ACC112 (cell line): ENCODE data around the gene KISS1R.
"Not testable (repeated sequence)": the region's sequence is repeated elsewhere in the genome, so short reads cannot be mapped to it uniquely, and the experiment has no call there.

Source experiments
- H2AFZ ChIP-seq: fragments of 200-600 bp; sonication (generic); one replicate; pipeline ENCODE4 v1.6.0; 2017; ENCODE audit warnings: antibody characterized with exemption, low read length; ENCODE audit not compliant: unreplicated experiment
- H3K27ac ChIP-seq: fragments of 200-600 bp; sonication (generic); 2 replicates; pipeline ENCODE4 v1.5.1; 2014; ENCODE audit warnings: low read depth, mild to moderate bottlenecking, antibody characterized with exemption, low read length, moderate library complexity
- H3K27me3 ChIP-seq: fragments of 200-600 bp; sonication (generic); 2 replicates; pipeline ENCODE4 v1.6.1; 2014; ENCODE audit warnings: mild to moderate bottlenecking, antibody characterized with exemption, low read length, moderate library complexity, mixed read lengths; ENCODE audit not compliant: insufficient read depth
- H3K36me3 ChIP-seq: fragments of 200-600 bp; sonication (generic); 2 replicates; pipeline ENCODE4 v1.6.1; 2016; ENCODE audit warnings: mild to moderate bottlenecking, antibody characterized with exemption, low read length, moderate library complexity, mixed read lengths; ENCODE audit not compliant: insufficient read depth
- H3K4me1 ChIP-seq: fragments of 200-600 bp; sonication (generic); one replicate; pipeline ENCODE4 v1.6.1; 2016; ENCODE audit warnings: low read length, mixed read lengths; ENCODE audit not compliant: insufficient read depth, unreplicated experiment, control insufficient read depth
- H3K4me3 ChIP-seq: fragments of 200-600 bp; sonication (generic); 2 replicates; pipeline ENCODE4 v1.5.1; 2014; ENCODE audit warnings: mild to moderate bottlenecking, low read depth, low read length
- H3K79me2 ChIP-seq: fragments of 200-600 bp; sonication (generic); one replicate; pipeline ENCODE4 v1.6.0; 2016; ENCODE audit warnings: low read length; ENCODE audit not compliant: control insufficient read depth, unreplicated experiment, insufficient read depth

KISS1R gene

DNA sequence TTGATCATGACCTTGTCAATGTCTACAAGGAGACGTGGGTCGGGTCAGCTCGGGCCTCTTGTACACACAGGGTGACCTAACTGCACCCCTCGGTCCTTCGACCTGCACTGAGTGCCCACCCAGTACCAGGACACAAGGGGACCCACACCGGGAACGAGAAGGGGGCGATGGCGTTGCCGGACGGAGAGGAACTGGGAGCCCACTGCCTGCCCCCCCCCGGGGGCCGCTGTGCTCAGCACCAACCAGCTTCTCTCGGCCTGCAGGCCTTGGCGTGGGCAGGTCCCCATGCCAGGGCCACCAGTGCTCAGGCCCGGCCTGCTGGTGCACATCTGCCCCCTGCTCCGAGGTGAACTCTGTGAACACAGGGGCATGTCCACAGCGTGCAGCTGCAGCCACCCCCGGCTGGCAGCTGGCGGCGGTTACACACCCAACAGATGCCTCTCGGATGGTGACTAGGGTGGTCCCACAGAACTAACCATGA lies 43.5 kb upstream of the KISS1R start:
- Histone ChIP-seq H3K4me3 (no peak overlapping the region), H3K4me1 (peaks cover 14% of the 10 kb centered on the region), H3K79me2 (no peaks in the 10 kb centered on the region), H3K27ac (no peak overlapping the region), H3K27me3 (no peaks in the 10 kb centered on the region), H2AFZ (no peak overlapping the region), H3K36me3 (no peaks in the 10 kb centered on the region)

DNA sequence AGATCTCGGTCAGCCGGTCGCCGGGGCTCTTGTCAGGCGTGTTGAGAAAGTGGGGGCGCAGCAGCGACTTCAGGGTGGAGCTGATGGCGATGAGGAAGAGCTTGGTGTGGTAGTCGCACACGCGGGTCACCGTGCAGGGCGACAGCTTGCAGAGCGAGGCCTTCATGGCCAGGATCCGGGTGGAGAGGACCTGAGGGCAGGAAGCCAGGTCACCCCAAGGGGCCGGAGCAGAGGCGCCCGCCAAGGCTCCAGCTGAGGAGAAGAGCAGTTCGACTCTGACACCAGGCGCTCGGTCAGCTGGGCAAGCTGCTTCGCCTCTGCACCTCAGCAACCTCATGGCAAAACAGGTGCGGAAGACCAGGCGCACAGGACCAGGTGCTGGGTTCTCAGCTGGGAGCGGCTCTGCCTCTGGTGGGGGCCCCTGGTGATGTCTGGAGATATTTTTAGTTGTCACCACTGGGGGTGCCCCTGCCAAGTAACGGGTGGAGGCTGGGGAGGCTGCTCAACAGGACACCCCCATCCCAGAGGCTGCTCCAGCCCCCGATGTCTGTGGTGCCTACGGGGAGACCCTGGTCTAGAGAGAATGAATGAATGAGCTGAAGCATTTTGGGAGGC lies 41.8 kb upstream of the KISS1R start:
- H3K36me3 ChIP-seq: no peaks in the 10 kb centered on the region
- H3K27me3 ChIP-seq: no peaks in the 10 kb centered on the region
- H3K27ac ChIP-seq: no peak overlapping the region
- no peaks in the 10 kb centered on the region for H3K4me1 ChIP-seq
- H3K4me3 ChIP-seq: no peak overlapping the region
- H3K79me2 ChIP-seq: no peaks in the 10 kb centered on the region
- no peak overlapping the region for H2AFZ ChIP-seq

DNA sequence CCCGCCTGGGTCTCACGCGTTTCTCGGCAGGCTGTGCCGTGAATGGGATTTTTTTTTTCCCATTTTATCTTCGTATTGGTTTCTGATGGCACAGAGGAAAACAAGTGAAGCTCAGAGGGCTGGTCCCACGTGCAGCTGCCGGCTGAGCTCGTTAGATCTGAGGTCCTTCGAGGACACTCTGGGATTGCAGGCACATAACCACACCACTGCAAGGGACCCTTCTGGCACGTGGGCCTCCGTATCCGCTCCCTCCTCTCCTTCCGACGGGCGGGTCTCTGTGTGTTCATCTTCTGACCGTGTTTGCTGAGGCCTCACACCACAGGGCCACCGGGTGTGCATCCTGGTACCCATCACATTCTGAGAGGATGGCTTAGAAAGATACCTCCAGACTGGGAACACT lies 41.0 kb upstream of the KISS1R start:
- Histone ChIP-seq H3K4me1 (no peaks in the 10 kb centered on the region), H3K36me3 (no peaks in the 10 kb centered on the region), H3K27ac (no peak overlapping the region), H3K79me2 (no peaks in the 10 kb centered on the region), H2AFZ (no peak overlapping the region), H3K4me3 (no peak overlapping the region), H3K27me3 (no peaks in the 10 kb centered on the region)

DNA sequence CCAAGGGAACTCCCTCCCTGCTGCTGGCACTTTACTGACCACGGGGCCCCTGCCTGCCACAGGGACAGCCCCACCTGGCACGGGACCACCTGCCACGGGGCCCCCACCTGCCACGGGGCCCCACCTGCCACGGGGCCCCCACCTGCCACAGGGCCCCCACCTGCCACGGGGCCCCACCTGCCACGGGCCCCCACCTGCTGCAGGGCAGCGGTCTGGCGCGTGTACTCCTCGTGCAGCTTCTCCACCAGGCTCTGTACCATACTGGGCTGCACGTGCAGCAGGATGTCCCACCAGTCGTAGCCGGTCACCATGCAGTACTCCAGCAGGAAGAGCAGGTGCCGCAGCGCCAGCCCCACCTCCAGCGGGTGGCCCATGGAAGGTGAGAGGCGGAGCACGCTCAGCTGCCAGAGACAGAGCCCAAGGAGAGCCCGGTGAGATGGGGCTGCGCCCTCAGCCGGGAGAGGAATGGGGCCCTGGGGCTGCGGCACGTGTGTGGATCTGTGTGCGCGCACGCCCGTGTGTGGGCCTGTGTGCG lies 40.3 kb upstream of the KISS1R start:
- H3K27me3 ChIP-seq: no peaks in the 10 kb centered on the region
- H3K79me2 ChIP-seq: no peaks in the 10 kb centered on the region
- H3K4me3 ChIP-seq: no peak overlapping the region
- H2AFZ ChIP-seq: no peak overlapping the region
- H3K4me1 ChIP-seq: no peaks in the 10 kb centered on the region
- peaks cover 5% of the 10 kb centered on the region; the same call in 1 of the 2 replicates for H3K36me3 ChIP-seq
- H3K27ac ChIP-seq: no peak overlapping the region

DNA sequence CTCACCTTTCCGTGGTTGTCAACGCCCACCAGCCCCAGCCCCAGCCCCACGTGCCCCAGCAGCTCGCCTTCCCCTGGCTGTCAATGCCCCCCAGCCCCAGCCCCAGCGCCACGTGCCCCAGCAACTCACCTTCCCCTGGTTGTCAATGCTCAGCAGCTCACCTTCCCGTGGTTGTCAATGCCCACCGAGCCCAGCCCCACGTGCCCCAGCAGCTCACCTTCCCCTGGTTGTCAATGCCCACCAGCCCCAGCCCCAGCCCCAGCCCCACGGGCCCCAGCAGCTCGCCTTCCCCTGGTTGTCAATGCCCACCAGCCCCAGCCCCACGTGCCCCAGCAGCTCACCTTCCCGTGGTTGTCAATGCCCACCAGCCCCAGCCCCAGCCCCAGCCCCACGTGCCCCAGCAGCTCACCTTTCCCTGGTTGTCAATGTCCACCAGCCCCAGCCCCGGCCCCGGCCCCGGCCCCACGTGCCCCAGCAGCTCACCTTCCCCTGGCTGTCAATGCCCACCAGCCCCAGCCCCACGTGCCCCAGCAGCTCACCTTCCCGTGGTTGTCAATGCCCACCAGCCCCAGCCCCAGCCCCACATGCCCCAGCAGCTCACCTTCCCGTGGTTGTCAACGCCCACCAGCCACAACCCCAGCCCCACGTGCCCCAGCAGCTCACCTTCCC lies 39.0 kb upstream of the KISS1R start:
- H3K4me1 ChIP-seq, H2AFZ ChIP-seq, H3K27ac ChIP-seq, H3K36me3 ChIP-seq, H3K4me3 ChIP-seq, H3K27me3 ChIP-seq, H3K79me2 ChIP-seq: not testable (repeated sequence)

DNA sequence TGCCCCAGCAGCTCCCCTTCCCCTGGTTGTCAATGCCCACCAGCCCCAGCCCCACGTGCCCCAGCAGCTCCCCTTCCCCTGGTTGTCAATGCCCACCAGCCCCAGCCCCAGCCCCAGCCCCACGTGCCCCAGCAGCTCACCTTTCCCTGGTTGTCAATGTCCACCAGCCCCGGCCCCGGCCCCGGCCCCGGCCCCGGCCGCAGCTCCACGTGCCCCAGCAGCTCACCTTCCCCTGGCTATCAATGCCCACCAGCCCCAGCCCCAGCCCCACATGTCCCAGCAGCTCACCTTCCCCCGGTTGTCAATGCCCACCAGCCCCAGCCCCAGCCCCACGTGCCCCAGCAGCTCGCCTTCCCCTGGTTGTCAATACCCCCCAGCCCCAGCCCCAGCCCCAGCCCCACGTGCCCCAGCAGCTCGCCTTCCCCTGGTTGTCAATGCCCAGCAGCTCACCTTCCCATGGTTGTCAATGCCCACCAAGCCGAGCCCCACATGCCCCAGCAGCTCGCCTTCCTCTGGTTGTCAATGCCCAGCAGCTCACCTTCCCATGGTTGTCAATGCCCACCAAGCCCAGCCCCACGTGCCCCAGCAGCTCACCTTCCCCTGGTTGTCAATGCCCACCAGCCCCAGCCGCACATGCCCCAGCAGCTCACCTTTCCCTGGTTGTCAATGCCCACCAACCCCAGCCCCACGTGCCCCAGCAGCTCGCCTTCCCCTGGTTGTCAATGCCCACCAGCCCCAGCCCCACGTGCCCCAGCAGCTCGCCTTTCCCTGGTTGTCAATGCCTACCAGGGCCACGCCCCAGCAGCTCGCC lies 38.2 kb upstream of the KISS1R start:
- not testable (repeated sequence) for H3K36me3 ChIP-seq, H3K79me2 ChIP-seq, H3K27ac ChIP-seq, H3K4me3 ChIP-seq, H3K4me1 ChIP-seq, H2AFZ ChIP-seq, H3K27me3 ChIP-seq

DNA sequence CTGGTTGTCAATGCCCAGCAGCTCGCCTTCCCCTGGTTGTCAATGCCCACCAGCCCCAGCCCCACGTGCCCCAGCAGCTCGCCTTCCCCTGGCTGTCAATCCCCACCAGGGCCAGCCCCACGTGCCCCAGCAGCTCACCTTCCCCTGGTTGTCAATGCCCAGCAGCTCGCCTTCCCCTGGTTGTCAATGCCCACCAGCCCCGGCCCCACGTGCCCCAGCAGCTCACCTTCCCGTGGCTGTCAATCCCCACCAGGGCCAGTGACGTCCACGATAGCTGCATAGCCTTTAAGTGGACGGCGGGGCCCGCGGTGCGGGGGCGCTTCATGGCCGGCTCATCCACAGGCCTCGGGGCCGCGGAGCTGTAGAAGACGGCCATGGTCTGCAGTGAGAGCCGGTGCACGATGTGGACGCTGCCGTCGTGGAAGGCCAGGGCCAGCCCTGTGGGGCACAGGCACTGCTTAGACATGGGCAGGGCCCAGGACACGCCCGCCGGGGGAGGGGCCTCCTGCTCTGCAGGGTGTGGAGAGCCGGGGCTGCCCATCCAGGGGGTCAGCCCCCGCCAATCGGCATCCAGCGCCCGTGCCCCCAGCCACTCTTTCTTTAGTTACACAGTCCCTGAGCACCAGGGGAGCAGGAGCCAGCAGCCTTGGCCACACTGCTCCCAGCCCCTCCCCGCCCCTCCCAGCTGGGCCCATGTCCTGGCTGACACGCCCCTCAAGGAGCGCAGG lies 37.3 kb upstream of the KISS1R start:
- Histone ChIP-seq H3K79me2 (no peaks in the 10 kb centered on the region), H2AFZ (no peak overlapping the region), H3K4me3 (no peak overlapping the region), H3K27ac (no peak overlapping the region), H3K36me3 (peaks cover 5% of the 10 kb centered on the region; the same call in 1 of the 2 replicates), H3K4me1 (no peaks in the 10 kb centered on the region), H3K27me3 (no peaks in the 10 kb centered on the region)

DNA sequence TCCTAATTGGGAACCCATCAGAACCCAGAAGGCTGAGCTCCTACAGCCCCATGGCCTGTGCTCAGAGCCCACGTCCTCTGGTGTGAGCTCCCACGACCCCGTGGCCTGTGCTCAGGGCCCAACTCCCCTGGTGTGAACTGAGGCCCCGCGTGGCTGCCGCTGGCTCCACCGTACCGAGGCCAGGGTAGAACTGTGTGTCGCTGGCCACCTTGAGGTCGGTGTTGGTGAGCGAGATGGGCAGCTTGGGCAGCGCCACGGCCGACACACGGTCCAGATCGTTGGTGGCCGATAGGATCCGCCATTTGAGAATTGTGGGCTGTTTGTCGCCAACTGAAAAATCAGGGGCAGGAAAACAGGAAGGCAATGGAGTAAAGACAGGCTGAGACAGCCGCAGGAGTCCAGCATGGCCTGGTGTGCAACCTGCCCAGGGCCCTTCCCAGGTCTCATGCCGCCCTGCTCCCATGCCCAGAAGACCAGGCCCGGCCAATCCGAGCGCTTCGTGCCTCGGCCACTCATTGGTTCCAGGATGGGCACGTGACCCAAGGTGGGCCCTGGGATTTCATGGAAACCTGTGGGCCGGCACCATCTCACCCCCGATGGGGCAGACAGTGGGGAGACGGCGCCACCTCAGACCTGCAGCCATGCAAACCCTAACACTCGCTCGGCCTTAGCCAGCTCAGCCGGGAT lies 35.6 kb upstream of the KISS1R start:
- Histone ChIP-seq H3K4me3 (no peak overlapping the region), H3K4me1 (no peaks in the 10 kb centered on the region), H3K36me3 (peaks cover 5% of the 10 kb centered on the region; the same call in 1 of the 2 replicates), H3K79me2 (no peaks in the 10 kb centered on the region), H2AFZ (no peak overlapping the region), H3K27ac (no peak overlapping the region), H3K27me3 (no peaks in the 10 kb centered on the region)

DNA sequence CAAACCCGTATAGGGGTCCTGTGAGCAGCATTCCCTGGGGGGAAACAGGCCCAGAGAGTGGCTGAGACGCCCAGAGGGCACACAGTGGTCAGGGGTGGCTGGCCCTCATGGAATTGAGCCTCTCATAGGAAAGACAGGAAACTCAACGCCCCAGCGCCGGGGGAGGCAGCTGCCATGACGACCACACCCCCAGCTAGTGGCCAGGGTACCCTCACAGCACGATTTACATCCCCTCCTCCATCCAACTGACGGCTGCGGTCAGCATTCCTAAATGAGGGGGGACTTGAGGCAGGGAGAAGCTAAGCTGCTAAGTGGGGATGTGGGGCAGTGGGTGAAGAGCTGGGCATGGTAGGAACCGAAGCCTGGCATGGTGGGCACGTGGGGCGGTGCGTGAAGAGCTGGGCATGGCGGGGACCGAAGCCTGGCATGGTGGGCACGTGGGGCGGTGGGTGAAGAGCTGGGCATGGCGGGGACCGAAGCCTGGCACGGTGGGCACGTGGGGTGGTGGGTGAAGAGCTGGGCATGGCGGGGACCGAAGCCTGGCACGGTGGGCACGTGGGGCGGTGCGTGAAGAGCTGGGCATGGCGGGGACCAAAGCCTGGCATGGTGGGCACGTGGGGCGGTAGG lies 34.1 kb upstream of the KISS1R start:
- Histone ChIP-seq H2AFZ (no peak overlapping the region), H3K4me3 (no peak overlapping the region), H3K36me3 (peaks cover 5% of the 10 kb centered on the region; the same call in 1 of the 2 replicates), H3K79me2 (no peaks in the 10 kb centered on the region), H3K27ac (no peak overlapping the region), H3K4me1 (no peaks in the 10 kb centered on the region), H3K27me3 (no peaks in the 10 kb centered on the region)
